Heart left ventricle (tissue), 13 donors: ENCODE data around the gene FLYWCH1.

Experiments used
- POLR2A ChIP-seq, 2 donors: fragments of 450-650 bp; IDR thresholded peaks; one replicate each; pipeline ENCODE4 v1.6.1; 2017; ENCODE audit warnings: antibody characterized with exemption in 2 of 2, mild to moderate bottlenecking in 2 of 2, moderate library complexity in 2 of 2
- TF ChIP-seq, protein P1 (sequence below), 12 donors: fragments of 200-600 bp; sonication (generic) in 4 of 12; IDR thresholded peaks; one replicate each; pipeline versions ENCODE4 v1.5.0 to v1.8.0; 2018 to 2022; ENCODE audit warnings: antibody characterized with exemption in 12 of 12, mild to moderate bottlenecking in 5 of 12
- donor health status: ischemic (EF 13 %, LVEDD 7.1; RV severe dilation, severe dysfunction).
- donor health status: DM: no; HTN: yes; CAD: no.
- donor health status: DM: no; HTN: no; CAD: no.
- donor health status: ischemic (EF 25% LVEDD 6.9; RV normal size, moderate dysfunction).
- donor health status: ischemic (EF 25% LVEDD 5.7; RV mildly dilated, moderate dysfunction).
- donor health status: ischemic (EF 35%, LVEDD 5.7; RV mildly dilated, moderate dysfunction).
- donor health status: nonischemic (EF 11% LVEDD 7.7; RV severe dilation, severe dysfunction).
- donor health status: DM: yes; HTN: yes; CAD: no.
- donor health status: PGD.
- donor health status: ischemic (EF 29% LVEDD 5.4; RV normal size, mild dysfunction).
- donor health status: nonischemic (EF 23%, LVEDD 6.1; RV moderate dilation, normal function).

DNA sequence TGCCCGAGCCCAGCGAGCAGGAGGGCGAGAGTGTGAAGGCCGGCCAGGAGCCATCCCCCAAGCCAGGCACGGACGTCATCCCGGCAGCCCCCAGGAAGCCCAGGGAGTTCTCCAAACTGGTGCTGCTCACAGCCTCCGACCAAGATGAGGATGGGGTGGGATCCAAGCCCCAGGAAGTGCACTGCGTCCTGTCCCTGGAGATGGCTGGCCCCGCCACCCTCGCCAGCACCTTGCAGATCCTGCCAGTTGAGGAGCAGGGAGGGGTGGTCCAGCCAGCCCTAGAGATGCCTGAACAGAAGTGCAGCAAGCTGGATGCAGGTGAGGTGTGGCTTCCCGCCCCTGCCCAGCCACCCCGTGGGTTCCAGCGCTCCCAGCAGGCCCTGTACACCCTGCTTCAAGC is 18.0 kb downstream of the FLYWCH1 start:
- TF ChIP-seq, protein P1, sequence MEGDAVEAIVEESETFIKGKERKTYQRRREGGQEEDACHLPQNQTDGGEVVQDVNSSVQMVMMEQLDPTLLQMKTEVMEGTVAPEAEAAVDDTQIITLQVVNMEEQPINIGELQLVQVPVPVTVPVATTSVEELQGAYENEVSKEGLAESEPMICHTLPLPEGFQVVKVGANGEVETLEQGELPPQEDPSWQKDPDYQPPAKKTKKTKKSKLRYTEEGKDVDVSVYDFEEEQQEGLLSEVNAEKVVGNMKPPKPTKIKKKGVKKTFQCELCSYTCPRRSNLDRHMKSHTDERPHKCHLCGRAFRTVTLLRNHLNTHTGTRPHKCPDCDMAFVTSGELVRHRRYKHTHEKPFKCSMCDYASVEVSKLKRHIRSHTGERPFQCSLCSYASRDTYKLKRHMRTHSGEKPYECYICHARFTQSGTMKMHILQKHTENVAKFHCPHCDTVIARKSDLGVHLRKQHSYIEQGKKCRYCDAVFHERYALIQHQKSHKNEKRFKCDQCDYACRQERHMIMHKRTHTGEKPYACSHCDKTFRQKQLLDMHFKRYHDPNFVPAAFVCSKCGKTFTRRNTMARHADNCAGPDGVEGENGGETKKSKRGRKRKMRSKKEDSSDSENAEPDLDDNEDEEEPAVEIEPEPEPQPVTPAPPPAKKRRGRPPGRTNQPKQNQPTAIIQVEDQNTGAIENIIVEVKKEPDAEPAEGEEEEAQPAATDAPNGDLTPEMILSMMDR (IDR thresholded peaks at IDR 0.05): no peak
- no peak for TF ChIP-seq POLR2A (IDR thresholded peaks at IDR 0.05)
